Esophagus mucosa (tissue), 1 donor: ENCODE results near the gene RPRM. TPM values are rescaled to one million over a fixed set of nuclear protein-coding genes. Genes with fewer than 3 reads are reported as not detected.
"Not testable (repeated sequence)": the region's sequence is repeated elsewhere in the genome, so short reads cannot be mapped to it uniquely, and the experiment has no call there.

Source experiments
- ATAC-seq: fragments of 200-7000 bp; cut with Tn5 transposase; one replicate; pipeline ENCODE4 v1.9.1; 2020
- total RNA-seq: library from RNA; stranded (reverse); gene quantifications from one replicate; pipeline ENCODE4 v1.2.4, GENCODE V29; 2023
- donor health status: DM: yes; HTN: yes; CAD: no.

Gene RPRM
- not detected for total RNA-seq

DNA sequence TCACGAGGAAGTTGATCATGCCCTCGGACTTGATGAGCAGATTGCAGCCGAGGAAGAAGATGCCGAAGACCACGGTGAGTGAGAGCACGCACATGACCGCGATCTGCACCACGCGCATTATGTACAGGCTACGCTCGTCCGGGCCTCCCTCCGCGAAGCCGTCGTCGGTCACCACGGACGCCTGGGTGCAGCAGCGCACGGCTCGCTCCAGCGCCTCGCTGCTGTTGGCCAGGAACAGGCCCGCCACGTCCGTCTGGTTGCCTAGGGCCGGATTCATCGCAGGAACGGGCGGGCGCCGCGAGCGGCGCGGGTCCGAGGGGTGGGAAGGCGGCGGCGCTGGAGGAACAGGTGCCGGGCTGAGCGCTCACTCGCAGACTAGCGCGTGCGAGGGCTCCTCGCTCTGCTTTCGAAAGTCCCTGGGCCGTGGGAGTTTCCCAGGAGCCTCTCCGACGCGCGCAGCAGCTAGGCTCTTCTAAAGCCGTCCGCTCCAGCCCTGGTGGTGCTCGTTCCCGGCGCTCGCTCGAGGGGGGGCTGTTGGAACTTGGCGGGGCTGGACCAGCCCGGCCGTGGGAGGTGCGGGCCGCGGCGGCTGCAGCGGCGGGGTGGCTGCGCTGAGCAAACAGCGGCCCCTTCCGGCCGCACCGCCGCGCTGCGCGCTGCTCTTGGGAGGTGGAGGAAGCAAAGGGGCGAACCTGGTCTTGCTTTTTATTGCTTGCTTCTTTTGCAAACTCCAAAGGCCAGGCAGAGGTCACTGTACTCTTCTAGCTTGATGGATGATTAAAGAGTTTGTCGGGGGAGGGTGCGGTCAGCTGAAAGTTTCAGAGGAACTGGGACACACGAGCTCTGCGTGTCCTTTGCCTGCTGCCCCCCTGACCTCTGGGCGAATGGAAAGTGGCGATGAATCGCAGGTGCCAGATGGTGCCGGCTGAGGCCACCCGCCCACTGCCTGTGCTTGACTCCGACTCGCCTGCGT, at the start of gene RPRM:
Gene RPRM, minus strand, starts transcription at position 474 of the 973 bp plus-strand sequence. Its CDS starts 197 bp downstream, at position 277.
- ATAC-seq: peak; percentile 92

DNA sequence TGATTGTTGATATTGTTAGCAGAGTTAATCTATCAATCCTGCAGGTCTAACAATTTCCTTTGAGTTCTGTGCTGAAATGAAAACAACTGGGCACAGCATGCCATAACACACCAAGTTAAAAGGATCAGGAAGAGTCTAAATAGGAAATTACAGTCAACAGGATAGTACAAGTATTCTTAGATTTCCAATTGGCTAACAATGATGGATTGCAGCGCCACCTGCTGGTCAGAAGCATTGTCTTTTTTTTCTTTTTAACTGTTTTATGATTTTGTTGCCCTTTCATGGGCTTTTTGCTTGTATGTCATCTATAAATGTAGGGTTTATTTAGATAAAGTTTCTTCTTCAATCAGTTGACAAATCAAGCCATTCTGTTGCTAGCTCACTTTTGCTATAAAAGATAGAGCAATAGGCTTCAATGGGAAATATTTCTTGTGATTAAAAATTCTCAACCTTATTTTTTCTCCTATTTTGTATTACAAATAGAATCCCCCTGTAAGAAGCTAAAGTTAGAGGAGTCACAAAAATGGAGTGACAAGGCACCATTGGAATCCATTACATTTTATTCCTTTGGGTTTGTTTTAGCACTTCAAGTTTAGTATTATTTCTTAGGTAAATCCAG, 40.8 kb upstream of the RPRM start:
- no peak for ATAC-seq

DNA sequence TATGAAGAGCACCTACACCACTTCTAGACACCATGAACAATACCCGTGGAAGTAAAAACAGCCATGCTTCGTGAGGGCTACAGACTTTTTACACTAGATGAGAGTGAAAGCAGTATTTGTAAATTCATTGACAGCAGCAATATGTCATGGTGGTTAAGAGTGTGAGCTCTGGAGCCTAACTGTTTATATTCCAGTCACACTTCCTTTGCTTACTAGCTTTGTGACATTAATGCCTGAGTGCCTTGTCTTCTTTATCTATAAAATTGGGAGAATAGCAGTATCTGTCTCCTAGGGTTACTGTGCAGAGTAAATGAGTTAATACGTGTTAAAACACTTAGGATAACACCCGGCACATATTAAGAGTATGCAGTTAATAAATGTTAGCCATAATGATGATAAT, 33.8 kb upstream of the RPRM start:
- ATAC-seq: no peak

DNA sequence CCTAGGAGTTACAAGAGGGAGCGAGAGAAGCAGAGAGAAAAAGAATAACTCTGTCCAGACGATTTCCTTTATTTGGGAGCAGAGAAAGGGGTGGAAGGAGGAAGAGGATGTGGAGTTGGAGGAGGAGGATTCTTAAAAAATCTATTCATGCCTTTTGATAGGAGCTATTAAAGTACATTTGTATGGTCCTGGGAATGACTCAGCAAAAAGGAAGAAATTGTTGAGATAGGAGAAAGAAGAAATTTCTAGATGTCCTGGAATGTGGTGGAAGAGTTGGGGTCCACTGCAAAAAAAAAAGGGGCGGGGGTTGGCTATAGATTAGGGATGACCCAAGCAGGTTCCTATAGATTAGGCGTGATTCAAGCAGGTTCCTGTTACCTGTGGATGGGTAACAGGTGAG, 32.4 kb upstream of the RPRM start:
- ATAC-seq: no peak

DNA sequence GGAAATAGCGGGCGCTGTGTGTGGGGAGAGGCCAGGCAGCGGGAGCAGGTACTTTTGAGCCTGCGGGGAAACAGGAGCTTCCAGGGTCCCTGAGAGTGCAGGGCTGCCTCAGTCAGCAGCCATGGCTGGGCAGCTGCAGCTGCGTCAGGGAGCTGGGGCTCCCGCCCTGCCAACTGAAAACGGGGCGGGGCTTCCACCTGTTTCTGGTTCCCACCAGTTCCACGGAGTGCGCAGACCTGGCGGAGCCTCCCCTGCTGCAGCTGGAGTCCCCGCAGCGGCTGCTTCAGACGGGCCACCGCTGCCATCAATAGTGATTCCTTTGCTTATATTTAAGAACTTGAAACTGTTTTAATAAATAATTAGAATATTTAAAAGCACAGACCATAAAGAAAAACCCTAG, 30.6 kb upstream of the RPRM start:
- no peak for ATAC-seq

DNA sequence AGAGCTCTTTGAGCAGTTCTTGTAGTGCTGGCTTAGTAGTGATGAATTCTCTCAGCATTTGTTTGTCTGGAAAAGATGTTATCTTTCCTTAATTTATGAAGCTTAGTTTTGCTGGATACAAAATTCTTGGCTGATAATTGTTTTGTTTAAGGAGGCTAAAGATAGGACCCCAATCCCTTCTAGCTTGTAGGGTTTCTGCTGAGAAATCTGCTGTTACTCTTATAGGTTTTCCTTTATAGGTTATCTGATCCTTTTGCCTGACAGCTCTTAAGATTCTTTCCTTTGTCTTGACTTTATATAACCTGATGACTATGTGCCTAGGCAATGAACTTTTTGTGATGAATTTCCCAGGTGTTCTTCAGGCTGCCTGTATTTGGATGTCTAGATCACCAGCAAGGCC, 27.9 kb upstream of the RPRM start:
- ATAC-seq: not testable (repeated sequence)

DNA sequence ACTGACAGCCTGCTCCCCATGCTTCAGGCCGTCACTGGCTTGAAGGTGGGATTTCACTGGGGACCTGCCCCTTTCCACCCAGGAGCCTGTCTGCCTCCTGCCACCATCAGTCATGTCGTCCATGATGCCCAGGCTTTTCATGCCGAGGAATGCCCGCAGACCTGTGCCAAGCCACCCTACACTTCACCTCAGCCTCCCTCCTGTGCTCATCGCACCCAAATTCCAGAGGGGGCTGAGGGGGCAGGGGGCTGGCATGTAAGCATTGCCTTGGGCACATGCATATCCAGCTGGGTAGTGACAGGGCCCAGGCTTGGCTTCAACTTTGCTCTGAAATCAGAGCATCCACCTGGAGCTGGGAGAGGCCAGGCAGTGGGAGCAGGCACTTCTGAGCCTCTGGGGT, 20.9 kb upstream of the RPRM start:
- ATAC-seq: no peak

DNA sequence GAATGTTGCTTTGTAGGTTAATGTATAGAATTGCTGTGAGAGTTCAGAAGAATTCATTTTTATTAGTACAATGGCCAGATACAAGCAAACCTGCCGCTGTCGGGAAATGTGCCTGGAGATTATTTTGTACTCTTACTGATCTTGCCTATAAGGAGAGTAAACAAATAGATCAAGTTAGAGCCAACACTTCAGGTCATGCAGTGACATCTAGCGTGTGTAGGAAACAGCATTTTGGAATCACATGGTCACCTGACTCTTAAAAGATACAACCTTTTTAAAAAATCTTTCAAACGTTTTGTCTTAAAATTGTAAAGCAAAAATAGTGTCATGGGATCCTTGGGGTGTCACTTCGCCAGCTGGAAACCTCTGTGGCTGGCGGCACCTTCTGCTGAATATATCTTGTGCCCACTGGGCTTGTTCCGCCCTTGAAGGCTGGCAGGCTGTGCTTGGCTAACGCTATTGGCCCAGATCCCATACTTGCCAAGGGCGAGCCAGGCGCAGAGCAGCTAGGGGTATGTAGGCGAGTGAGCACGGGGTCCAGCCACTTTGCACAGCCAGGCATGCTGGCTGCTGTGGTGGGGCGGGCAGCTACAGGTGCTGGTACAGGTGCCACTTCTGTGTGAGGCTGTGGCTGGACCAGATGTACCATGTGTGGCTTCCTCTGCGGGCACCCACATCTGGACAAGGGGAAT, 19.5 kb upstream of the RPRM start:
- no peak for ATAC-seq

DNA sequence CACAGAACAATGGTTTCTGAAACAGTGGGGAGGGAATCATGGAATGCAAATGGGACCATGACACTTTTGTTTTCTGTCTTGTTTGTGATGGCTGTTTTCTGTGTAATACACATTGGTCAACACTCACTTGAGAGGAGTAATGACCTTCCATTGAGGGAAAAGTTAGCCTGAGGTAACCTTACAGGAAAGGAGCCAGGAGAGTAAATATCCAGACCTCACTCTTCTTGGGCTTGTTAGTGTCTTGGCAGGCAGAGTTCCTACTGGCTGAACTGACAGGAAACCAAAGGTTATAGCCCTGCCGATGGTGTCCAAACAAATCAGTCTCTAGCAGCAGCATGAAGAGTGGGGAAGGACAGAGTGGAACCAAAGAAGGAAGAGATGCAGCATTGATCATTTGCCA, 17.2 kb upstream of the RPRM start:
- ATAC-seq: no peak

DNA sequence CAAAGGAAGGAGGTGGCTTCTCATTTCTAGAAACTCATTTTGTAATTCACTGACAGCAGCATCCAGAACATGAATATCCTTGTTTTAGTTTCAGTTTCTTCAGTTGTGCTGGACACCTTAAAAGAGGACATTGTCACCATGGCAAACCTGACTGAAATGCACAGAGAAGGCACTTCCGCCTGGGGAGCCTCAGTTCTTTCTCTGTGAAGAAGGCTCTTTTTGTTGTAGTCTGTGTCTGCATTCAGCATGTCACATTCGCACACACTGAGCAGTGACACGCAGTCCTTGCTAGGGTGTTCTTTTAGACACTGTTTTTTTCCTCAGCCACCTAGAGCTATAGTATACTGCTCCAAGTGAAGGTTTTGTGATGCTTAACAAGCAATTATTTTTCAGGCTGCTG, 9.5 kb upstream of the RPRM start:
- ATAC-seq: no peak

DNA sequence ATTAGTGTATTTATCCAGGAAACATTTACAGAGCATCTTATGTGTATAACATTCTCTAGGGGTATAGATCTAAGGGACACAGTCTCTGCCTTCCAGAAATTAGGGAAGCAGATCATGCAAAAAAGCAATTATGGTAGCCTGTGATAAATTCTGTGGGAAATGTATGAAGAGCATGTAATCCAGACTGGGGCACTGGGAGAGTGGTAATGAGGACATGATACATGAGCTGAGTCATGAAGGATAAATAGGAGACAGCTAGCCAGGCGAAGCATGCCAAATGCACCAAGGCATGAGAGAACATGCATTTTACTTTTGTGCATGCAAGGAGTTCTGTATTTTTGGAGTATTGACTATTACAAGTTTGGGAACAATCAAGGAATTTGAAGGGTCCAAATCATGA, 8.9 kb upstream of the RPRM start:
- ATAC-seq: peak; percentile 73

DNA sequence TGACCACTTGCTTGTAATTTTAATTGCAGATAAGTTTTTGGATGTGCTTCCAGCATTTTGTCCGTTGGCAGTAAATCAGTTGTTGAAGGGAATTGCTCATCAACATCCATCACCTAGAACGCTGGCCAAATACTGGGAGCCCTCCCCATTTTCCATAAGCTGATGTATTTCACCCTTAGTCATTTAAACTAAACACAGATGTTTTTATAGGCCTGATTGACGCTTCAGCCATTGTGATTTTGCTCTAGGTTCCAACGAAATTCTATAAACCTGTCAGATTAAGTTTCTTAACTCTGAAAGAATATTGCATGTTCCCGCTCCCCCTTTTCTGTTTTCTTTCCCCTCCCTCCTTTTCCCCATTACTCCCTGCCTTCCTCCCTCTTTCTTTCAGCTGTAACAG, 1.0 kb upstream of the RPRM start:
- ATAC-seq: no peak

DNA sequence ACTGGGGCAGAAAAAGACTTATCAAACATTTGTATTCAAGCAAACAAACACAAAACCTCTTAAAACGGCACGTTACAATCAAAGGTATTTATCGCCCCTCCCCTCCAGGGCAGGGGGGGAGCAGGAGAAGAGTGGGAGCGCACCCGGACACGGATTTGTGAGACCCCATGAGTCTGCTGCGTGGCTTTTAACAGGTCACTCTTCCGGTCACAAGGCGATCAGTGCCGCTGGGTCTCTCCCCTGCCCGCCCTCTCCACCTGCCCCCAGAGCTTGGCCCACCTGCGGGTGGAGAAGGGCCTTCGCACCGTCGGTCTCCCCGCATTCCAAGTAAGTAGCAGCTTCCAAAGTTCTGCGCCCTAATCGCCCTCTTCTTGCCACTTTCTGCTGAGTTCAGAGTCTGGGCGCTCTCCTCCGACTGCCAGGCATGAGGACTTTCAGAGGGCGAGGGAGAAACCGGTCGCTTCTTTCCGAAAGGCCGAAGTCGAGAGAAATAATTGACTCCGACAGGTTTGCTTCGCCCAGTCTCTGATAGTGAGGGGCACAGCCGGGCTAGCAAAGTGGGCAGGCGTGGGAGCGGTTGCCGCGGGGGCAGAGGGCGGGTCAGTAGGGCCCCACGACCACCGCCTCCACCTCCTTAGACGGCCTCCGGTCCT, 800 bp downstream of the RPRM start:
- ATAC-seq: no peak

DNA sequence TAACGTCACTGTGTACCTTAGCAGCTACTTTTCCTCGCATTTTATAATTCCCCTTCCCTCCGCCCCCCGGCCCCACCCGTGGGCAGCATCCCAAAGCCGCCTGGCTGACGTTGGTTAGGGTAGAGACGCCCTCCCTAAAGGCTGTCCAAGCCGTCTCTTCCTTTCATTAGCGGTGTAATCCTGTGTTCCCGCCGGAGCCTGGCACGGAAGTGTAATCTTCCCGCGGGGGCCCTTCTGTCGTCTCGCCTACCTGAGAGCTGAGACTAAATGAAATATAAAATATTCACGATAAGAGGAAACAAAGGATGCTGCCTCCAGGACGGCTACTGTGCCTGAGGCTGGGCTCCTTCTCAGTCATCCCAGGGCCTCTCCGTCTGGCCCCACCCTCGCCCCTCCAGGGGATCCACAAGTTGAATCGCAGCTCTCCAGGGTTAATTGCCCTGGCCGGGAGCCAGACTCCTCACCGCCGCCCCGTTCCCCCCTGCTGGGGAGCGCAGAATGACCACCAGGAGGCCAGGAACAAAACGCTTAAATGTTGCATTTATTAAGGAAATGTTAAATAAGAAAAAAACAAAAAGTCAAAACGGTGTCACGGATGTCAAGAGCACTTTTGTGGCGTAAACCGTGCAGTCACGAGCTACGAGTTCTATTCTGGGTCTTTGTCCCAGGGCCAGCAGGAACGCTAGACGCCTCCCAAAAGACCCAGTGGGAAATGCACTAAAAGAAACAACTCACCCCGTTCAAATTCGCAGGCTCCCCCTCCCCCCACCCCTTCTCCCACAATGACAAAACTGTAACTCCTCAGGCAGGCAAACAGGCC, 1.5 kb downstream of the RPRM start:
- ATAC-seq: no peak

DNA sequence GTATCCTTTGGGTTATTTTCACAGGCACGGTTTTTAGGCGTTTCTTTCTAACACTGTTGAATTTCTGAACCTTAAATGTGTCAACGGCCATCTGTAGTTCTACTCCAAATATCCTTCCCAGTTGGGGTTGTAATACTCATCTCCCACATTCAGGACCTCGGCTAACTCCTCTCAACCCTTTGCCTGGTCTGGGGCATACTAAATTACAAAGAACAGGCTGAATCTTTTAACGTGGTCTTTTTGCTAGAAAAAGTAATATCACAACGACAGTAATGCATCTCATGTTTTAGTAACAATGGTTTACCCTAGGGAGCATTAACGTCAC, 2.1 kb downstream of the RPRM start:
- ATAC-seq: no peak

DNA sequence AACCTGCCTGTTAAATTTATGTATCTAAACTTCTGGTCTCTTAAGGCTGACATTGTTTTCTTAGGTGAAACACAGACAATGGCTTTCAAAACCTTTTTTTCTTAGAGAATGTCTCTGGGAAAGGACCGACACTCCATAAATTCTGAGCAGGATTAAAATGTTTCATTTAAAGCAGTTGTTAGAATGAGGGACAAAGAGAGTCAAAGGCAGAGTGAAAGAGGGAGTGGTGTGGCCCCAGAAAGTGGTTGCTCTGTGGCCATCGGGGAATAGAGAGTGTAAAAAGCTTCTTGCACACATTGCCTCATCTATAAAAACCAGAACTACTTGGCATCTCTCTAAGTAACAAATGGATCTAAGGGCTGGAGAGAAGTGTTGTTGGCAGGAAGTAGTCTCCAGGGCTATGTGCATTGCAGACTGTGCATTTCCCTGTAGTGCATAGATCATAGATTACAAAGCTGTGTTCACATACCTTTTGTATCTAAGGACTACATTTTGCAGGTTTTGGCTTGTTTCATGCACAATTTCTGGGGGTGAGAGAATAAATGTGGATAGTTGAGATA, 3.6 kb downstream of the RPRM start:
- ATAC-seq: no peak

DNA sequence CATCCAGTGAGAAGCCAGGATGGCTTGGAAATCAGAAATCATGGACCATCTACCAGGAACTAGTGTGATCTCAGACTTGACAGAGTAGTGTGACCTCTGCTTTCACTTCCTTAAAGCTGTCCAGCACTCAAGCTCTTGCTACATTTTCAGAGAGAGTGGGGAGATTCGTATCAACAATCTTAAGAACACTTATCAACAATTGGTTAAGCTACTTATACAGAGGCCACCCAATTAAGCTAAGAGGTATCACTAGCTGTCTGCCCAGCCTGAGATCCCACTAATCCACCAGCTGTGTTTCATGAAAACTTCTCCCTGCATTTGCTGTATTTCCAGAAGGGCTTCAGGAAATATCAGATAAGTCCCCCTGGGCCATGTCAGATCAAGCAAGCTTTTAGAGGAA, 4.2 kb downstream of the RPRM start:
- ATAC-seq: no peak

DNA sequence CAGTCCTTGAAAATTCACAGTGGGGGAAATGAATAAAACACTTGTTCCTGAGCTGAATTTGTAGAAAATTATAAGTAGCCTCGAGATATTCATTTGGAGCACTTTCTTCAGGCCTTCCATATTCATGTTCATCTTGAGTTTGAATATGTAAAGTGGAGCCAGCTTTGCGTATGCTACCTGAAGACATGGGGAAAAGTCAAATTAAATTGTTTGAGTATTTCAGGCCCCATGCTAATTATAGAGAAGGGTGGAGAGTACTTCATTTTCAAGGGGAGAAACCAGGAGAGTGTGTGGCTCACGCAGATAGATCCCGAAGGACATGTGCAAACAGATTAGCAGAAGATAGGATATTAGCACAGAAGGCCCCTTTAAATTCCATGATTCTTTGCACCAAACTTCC, 7.7 kb downstream of the RPRM start:
- ATAC-seq: no peak

DNA sequence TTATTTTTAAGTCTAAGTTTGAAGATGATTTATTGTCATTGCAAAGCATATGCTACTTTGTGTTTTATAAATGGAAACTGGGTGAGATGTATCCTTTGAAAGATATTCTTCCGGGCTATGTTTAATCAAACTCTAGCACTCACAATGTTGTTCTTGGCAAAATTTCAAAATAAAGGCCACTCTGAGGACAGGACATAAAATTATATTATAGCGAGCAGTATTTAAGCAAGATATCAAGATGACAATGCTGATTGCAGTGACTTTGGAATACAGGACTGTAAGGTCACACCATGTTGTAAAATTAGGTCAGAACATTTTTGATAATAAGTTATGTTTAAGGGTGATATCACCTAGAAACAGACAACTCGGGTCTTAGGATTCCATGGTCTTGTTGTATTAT, 14.2 kb downstream of the RPRM start:
- no peak for ATAC-seq

DNA sequence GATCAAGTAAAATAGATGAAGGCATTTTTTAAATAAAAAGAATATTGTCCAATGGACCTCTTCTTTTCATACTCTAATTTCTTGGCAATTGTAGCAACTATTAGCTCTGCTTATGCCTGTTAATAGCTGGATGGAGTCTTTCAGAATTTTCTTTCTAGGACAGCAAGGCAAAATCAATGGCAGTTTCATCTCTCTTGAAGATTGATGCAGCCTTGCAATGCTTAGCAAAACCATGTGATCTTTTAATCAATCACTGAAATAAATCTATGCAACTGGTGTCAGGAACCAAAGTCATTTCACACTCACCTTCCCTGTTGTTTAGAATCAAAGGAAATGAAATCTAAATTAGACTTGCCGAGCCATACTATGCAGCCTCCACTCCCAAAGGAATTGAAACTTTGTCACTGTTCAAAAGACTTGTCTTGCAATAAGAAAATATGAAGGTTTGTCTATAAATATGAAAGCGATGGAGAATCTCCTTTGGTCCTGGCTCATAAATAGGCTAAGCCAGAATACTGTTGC, 16.2 kb downstream of the RPRM start:
- no peak for ATAC-seq

DNA sequence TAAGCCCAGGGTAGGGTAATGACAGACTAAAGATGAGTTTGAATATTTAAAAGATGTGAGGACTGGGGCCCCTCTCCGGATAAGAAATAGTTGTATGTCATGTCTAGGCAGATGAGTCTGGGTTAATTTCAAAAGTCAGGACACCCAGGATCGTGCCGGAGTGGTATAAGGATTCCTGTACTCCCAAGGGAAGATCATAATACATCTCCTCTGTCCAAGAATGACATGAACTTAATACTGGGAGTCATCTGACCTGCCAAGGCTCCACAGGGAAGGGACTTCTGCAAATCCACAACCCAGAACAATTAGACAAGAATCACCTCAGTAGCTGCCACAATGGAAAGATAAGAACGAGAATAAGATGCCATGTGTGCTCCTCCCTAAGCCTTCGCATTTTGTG, 17.1 kb downstream of the RPRM start:
- ATAC-seq: no peak

DNA sequence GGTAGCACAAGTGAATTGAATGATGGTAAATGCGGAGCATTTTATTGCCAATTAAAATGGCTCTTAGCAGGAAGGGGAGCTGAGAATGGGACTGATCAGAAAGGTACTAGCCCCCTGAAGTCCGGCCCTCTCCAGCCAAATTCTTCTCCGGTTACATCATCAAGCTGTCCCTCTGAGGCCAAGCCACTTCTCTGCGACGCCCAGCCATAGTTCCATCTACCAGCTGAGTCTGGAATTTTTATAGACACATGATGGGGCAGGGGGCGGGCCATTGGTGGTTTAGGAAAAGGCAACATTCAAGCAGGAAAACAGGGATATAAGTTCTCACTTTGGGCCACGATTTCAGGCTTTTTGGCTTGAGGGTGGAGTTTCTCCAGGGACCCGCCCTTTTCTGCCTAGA, 22.7 kb downstream of the RPRM start:
- ATAC-seq: no peak
